NCI-H1048 (cell line): ENCODE results near the gene BANF1.
A peak's percentile ranks its signal among the peaks of the same experiment; 100 is the strongest.

Source experiments
- DNase-seq: peaks from one replicate; lab custom pipeline; 2025; lab: John Stamatoyannopoulos, UW

Gene BANF1

DNA sequence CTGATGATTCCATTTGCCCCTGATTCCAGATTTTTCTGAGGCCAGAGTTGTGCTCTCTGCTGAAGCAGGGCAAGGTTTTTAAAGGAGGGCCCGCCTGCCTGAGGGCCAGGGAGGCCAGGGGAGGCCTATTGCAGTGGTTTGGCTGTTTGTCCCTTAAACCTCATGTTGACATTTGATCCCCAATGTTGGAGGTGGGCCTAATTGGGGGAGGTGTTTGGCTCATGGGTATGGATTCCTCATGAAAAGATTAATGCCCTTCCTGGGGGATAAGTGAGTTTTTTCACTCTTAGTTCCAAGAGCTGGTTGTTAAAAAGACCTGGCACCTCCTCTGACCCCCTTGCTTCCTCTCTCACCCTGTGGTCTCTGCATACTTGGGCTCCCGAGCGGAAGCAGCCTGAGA, 37.5 kb downstream of the BANF1 start:
- DNase-seq = no peak

- DNase-seq = no peak
Observed at GRCh38 chr11:66042227-66042995, 40.1 kb downstream of the BANF1 start.

GRCh38 chr11:66042996-66043906, 40.9 kb downstream of the BANF1 start:
- DNase-seq = no peak

- no peak for DNase-seq
Observed at GRCh38 chr11:66044757-66045156, 42.5 kb downstream of the BANF1 start.

GRCh38 chr11:66045177-66045639, 42.9 kb downstream of the BANF1 start:
- peak; percentile 56 for DNase-seq

GRCh38 chr11:66046901-66047300, 44.6 kb downstream of the BANF1 start:
- no peak for DNase-seq

DNA sequence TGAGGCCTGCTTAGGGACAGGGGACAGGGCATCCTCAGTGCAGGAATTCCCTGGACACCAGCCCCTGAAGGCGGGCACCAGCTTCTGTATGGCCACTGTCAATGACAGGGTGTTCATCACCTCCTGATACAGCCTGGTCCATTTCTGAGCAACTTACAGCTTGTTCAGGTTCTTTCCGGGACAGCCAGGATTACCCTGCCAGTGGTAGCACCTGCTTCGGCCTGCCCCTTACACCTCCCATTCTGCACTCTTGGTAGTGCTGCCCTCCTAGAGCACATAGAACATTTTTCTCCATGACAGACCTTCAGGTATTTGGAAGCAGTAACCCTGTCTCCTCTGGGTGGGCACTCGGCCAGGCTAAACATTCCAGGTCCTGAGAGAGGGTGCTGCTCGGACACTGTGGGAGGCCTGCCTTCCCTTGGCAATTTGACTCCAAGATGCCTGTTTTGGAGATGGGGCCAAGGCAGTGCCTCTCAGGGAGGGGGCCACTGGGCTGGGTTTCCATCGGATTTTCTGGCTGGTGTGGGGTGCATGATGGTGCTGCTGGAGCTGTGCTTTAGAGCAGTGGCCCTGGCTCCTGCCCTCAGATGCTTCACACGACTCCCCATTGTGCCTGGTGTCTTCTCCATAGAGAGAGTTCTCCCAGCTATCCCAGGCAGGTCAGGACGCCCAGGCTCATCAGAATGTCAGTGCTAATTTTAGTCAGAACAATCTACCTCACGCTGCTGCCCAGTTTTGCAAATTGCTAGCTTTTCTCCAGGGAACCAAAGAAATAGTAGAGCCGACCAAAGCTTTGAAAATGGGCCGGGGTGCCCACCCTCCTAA, 45.5 kb downstream of the BANF1 start:
- DNase-seq = no peak

DNA sequence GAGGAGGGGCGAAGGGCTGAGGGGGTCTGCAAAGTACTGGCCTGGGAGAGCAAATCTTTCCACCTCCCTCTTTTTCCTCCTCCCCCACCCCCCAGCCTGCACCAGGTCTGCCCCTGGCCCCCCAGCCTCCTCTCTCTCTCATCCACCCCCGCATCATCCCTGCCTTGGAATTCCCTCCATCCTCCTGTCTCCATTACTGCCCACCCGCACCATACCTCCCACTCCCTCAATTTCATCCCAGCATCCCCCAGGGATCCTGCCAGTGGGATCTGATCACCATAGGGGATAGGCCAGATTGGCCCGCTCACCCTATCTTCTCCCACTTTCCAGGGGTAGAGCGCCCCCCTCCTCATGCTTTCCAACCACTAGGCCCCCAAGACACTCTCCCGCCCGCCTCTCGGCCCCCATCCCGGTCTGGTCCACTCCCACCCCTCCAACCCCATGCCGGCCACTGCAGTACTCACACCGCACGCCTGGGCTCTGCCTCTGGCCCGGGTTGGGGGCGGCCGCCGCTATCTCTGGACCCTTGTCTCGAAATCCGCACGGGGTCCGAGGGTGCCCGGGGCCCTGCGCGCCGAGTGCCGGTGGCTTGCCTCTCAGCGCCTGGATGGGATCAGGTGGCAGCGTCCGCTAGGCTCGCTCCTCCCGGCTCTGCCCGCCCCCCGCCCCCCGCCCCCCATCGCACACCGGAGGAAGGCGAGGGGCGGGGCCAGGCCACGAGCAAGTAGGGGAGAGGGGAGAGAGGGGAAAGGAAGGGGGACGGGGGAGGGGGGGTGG, 46.4 kb downstream of the BANF1 start, which contains the start of gene GAL3ST3:
Gene GAL3ST3, minus strand, starts transcription at position 615 of the 777 bp plus-strand sequence. CDS start 3,746 bp downstream, outside the sequence.
- DNase-seq = no peak

GRCh38 chr11:66050581-66051231, 48.4 kb downstream of the BANF1 start:
- no peak for DNase-seq

DNA sequence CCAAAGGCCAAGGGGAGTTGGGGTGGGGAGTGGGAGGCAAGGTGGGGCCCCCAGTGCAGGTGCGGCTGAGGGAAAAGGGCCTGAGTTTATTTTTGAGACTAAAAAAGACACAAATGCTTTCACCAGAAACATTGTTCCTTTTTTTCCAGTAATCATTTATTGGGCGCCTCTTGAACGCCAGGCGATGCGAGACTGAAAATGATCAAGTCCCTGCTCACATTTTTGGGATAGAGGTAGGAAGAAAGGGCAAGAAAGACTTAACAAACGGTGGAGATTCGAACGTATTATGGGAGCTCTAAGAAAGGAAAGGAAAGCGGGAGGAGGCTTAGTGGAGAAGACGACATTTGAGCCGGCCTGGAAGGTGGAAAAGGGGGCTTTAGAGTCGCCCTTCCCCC, 49.1 kb downstream of the BANF1 start:
- DNase-seq = no peak

GRCh38 chr11:66051766-66052663, 49.7 kb downstream of the BANF1 start, which contains the start of gene SF3B2:
SF3B2 (plus strand) TSS chr11:66052364; CDS start chr11:66052385, 21 bp downstream.
- peak; percentile 91 for DNase-seq

- DNase-seq = no peak
Observed at GRCh38 chr11:66052664-66052982, 50.3 kb downstream of the BANF1 start.
